Subcutaneous adipose tissue (tissue), 4 donors: ENCODE data around the gene EFCAB6. TPM values are rescaled to one million over a fixed set of nuclear protein-coding genes. Genes with fewer than 3 reads are reported as not detected.

Source experiments
- total RNA-seq, 4 donors: library from RNA; depleted of rRNA; stranded (reverse); fragments of >200 nt; gene quantifications; one replicate each; pipeline ENCODE4 v1.1.0, GENCODE V29; 2016
- TF ChIP-seq, protein P1 (sequence below): fragments of 450-650 bp; IDR thresholded peaks from one replicate; pipeline ENCODE4 v1.5.1; 2016; ENCODE audit warnings: low read depth, mild to moderate bottlenecking, control low read depth, antibody characterized with exemption, moderate library complexity

Gene EFCAB6
- total RNA-seq, 4 donors from 2014 or later: 2.1 to 4.0 (median 2.4) TPM

- TF ChIP-seq, protein P1, sequence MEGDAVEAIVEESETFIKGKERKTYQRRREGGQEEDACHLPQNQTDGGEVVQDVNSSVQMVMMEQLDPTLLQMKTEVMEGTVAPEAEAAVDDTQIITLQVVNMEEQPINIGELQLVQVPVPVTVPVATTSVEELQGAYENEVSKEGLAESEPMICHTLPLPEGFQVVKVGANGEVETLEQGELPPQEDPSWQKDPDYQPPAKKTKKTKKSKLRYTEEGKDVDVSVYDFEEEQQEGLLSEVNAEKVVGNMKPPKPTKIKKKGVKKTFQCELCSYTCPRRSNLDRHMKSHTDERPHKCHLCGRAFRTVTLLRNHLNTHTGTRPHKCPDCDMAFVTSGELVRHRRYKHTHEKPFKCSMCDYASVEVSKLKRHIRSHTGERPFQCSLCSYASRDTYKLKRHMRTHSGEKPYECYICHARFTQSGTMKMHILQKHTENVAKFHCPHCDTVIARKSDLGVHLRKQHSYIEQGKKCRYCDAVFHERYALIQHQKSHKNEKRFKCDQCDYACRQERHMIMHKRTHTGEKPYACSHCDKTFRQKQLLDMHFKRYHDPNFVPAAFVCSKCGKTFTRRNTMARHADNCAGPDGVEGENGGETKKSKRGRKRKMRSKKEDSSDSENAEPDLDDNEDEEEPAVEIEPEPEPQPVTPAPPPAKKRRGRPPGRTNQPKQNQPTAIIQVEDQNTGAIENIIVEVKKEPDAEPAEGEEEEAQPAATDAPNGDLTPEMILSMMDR: no peak
These were observed 34.9 kb upstream of the EFCAB6 start for GRCh38 chr22:43846966-43847365.

GRCh38 chr22:43845981-43846380 is 33.9 kb upstream of the EFCAB6 start:
- TF ChIP-seq, protein P1: no peak

- TF ChIP-seq, protein P1: no peak
These were observed 32.7 kb upstream of the EFCAB6 start for GRCh38 chr22:43844560-43845545.

DNA sequence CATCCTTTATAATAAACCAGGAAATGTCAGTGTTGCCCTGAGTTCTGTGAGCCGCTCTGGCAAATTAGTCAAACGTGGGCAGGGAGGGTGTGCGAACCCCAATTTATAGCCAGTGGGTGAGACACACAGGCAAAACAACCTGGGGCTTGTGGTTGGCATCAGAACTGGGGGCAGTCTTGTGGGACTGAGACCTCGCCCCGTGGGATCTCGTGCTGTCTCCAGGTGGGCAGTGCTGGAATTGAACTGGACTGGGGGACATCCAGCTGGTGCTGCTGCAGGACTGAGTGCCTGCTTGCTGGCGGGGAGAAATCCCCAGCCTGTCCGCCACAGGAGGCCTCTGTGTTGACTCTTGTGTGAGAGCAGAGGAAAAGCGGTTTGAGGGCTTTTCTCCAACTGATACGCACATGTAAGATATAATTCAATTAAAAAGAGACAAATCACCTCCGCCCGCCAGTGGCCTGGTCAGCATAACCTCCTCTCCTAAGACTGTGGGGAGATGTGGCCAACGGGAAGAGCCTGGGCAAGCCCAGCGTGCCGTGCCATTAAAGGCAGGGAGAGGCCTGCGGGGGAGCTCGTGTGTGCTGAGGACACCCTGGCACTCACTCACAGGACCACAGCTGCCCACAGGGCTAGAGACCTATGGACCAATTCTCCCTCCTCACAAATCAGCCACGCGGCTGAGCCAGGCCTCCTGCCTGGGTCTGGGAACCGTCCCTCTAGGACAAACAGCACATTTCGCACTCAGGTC is 31.9 kb upstream of the EFCAB6 start:
- TF ChIP-seq, protein P1: no peak

DNA sequence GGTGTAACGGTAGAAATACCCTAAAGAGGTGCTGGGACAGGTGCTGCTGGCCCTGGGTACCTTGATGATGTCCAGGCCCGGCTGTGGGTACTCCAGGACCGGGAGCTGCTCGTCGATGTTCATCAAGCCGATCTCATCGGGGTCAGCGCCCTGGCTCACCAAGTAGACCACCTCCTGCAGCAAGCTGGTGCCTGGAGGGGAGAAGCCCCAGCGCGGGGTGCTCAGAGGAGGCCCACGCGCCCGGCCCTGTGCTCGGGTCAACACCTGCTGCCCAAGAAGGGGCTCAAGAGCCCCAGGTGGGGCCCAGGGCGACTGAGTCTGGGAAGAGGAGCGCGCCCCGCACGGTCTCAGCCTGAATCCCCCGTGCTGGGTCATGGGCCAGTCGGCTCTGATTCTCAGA is 29.6 kb upstream of the EFCAB6 start:
- TF ChIP-seq, protein P1: no peak

GRCh38 chr22:43840851-43841250 is 28.7 kb upstream of the EFCAB6 start:
- TF ChIP-seq, protein P1: no peak

DNA sequence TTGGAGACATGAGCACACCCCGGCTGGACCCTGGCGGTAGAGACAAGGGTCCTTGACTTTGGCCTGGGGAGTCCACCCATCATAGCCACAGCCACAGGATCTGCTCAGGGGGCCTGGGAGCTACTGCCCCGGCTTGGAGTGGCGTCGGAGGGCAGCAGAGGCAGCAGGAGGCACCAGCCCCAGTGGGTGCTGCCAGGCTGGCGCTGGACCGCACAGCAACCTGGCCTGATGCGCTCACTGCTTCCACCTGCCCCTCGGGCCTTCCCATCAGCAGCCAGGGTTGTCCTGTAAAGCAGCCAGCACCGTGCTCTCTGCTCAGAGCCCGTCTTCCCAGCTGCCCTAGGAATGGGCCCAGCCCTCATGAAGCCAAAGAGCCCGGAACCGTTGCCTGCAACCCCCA is 28.3 kb upstream of the EFCAB6 start:
- TF ChIP-seq, protein P1: no peak
